HepG2 (cell line): Measurements from ENCODE around the gene L1CAM. TPM values are rescaled to one million over a fixed set of nuclear protein-coding genes. Genes with fewer than 3 reads are reported as not detected.

Experiments
- ATAC-seq: fragments of 200-7000 bp; cut with Tn5 transposase; 3 replicates; pipeline ENCODE4 v1.9.1; 2020; ENCODE audit warnings: mild to moderate bottlenecking, moderate library complexity
- BruUV-seq: library from RNA; stranded (reverse); fragments of 400-500 nt; replicated peaks from 2 replicates; lab custom pipeline; 2021; lab: Mats Ljungman, UMichigan
- CTCF ChIA-PET: fragments of 300-600 bp; formaldehyde crosslinking; extraction: SDS; loops from one replicate; lab custom pipeline; 2021; ENCODE audit warnings: low total read pairs, inconsistent platforms, low intra/inter-chr PET ratio; lab: Yijun Ruan, JAX
- POLR2A ChIA-PET: fragments of 350-600 bp; sonication (Branson Sonifier 250); formaldehyde crosslinking; loops from one replicate; lab custom pipeline; 2020; ENCODE audit warnings: antibody characterized with exemption, inconsistent platforms; lab: Yijun Ruan, JAX
- DNase-seq: peaks from one replicate; pipeline ENCODE4 v3.0.0-alpha.2; 2015; ENCODE audit warnings: low spot score
- FAIRE-seq: peaks from 3 replicates; lab custom pipeline; 2011; peaks lifted over from hg19 to GRCh38; lab: Jason Lieb, UNC
- H2AFZ ChIP-seq: one replicate; pipeline ENCODE4 v1.6.1; 2011; ENCODE audit warnings: low read length, inconsistent platforms
- H3K27ac ChIP-seq: fragments of 300-600 bp; 3 replicates; pipeline ENCODE4 v1.8.0; 2011; ENCODE audit warnings: mixed run types, mild to moderate bottlenecking, mixed read lengths, low read length, inconsistent platforms; ENCODE audit not compliant: insufficient read depth; ENCODE audit errors: extremely low read length
- H3K27me3 ChIP-seq, 2 experiments: fragments of 200-600 bp in 1 of 2; 2 replicates in 1 of 2; 3 replicates in 1 of 2; pipeline versions ENCODE4 v1.6.0 to v1.8.0; 2011; ENCODE audit warnings: low read length in 2 of 2, mild to moderate bottlenecking in 2 of 2, moderate library complexity in 2 of 2, inconsistent platforms in 1 of 2; ENCODE audit not compliant: insufficient read depth in 2 of 2, control insufficient read depth in 1 of 2
- H3K36me3 ChIP-seq, 2 experiments: fragments of 200-600 bp in 1 of 2; replicated peaks in 1 of 2; 2 replicates in 1 of 2; 3 replicates in 1 of 2; pipeline versions ENCODE4 v1.5.1 to v1.8.0; 2011; ENCODE audit warnings: low read length in 2 of 2, inconsistent platforms in 1 of 2; ENCODE audit not compliant: insufficient read depth in 2 of 2, control insufficient read depth in 1 of 2
- H3K4me1 ChIP-seq: 2 replicates; pipeline ENCODE4 v1.5.1; 2012; ENCODE audit warnings: low read length, inconsistent platforms; ENCODE audit not compliant: insufficient read depth
- H3K4me2 ChIP-seq: 2 replicates; pipeline ENCODE4 v1.6.0; 2011; ENCODE audit warnings: low read depth, low read length, inconsistent platforms
- H3K4me3 ChIP-seq, 3 experiments: fragments of 200-600 bp in 1 of 3; sonication (generic), shearing (Covaris generic) in 1 of 3; replicated peaks in 1 of 3; 2 replicates each; pipeline ENCODE4 v1.5.1; 2011 to 2016; ENCODE audit warnings: low read length in 3 of 3, inconsistent platforms in 2 of 3, low read depth in 2 of 3, mild to moderate bottlenecking in 2 of 3, control low read depth in 1 of 3, mixed read lengths in 1 of 3; ENCODE audit not compliant: insufficient read depth in 1 of 3
- H3K79me2 ChIP-seq: one replicate; pipeline ENCODE4 v1.6.1; 2011; ENCODE audit warnings: low read length, inconsistent platforms; ENCODE audit not compliant: insufficient read depth
- H3K9ac ChIP-seq: 2 replicates; pipeline ENCODE4 v1.6.0; 2011; ENCODE audit warnings: mild to moderate bottlenecking, low read depth, low read length, inconsistent platforms; ENCODE audit not compliant: insufficient read depth
- H3K9me3 ChIP-seq: 2 replicates; pipeline ENCODE4 v1.5.1; 2012; ENCODE audit warnings: mild to moderate bottlenecking, low read length
- H4K20me1 ChIP-seq: 2 replicates; pipeline ENCODE4 v1.6.0; 2011; ENCODE audit warnings: inconsistent platforms, mild to moderate bottlenecking, low read length, moderate library complexity; ENCODE audit not compliant: insufficient read depth
- ARNT2 ChIP-seq: sonication (generic); formaldehyde crosslinking; IDR thresholded peaks from 2 replicates; pipeline ENCODE4 v1.8.0; 2022; ENCODE audit warnings: mild to moderate bottlenecking, low read depth, missing genetic modification reagents, moderate library complexity
- HMG20B ChIP-seq: conservative IDR thresholded peaks from 2 replicates; pipeline ENCODE4 v1.6.1; 2016; ENCODE audit warnings: missing genetic modification reagents, missing compliant biosample characterization
- KAT8 ChIP-seq: IDR thresholded peaks from 2 replicates; pipeline ENCODE4 v1.6.1; 2016; ENCODE audit warnings: missing genetic modification reagents, missing compliant biosample characterization
- KDM3A ChIP-seq: IDR thresholded peaks from 2 replicates; pipeline ENCODE4 v1.6.1; 2018; ENCODE audit warnings: low read depth, missing compliant biosample characterization
- MEIS1 ChIP-seq: sonication (generic); formaldehyde crosslinking; IDR thresholded peaks from 2 replicates; pipeline ENCODE4 v1.9.0; 2021; ENCODE audit warnings: mild to moderate bottlenecking, missing genetic modification reagents, moderate library complexity, borderline replicate concordance
- MYC ChIP-seq: sonication (generic); formaldehyde crosslinking; IDR thresholded peaks from 2 replicates; pipeline ENCODE4 v1.9.0; 2021; ENCODE audit warnings: missing genetic modification reagents, borderline replicate concordance
- REST ChIP-seq, 2 experiments: IDR thresholded peaks; 2 replicates each; pipeline ENCODE4 v1.6.1; 2011 to 2012; ENCODE audit warnings: low read length in 2 of 2, borderline replicate concordance in 1 of 2, low read depth in 1 of 2, mild to moderate bottlenecking in 1 of 2, moderate library complexity in 1 of 2
- THAP8 ChIP-seq: sonication (generic); formaldehyde crosslinking; IDR thresholded peaks from 2 replicates; pipeline ENCODE4 v1.5.1; 2020; ENCODE audit warnings: missing genetic modification reagents, mild to moderate bottlenecking, borderline replicate concordance
- ZBTB43 ChIP-seq: sonication (generic); formaldehyde crosslinking; conservative IDR thresholded peaks from 2 replicates; pipeline ENCODE4 v1.4.0; 2020; ENCODE audit warnings: missing genetic modification reagents
- ZFP36 ChIP-seq: fragments of 150-350 bp; IDR thresholded peaks from 2 replicates; pipeline ENCODE4 v1.6.1; 2018; ENCODE audit warnings: borderline replicate concordance, low read length, low read depth; ENCODE audit not compliant: partially characterized antibody
- ZFYVE20 ChIP-seq: sonication (generic); formaldehyde crosslinking; IDR thresholded peaks from 2 replicates; pipeline ENCODE4 v1.8.0; 2023; ENCODE audit warnings: low read depth, mild to moderate bottlenecking, moderate library complexity, missing genetic modification reagents, borderline replicate concordance
- ZKSCAN8 ChIP-seq: IDR thresholded peaks from 2 replicates; pipeline ENCODE4 v1.6.1; 2016; ENCODE audit warnings: borderline replicate concordance, missing genetic modification reagents, missing compliant biosample characterization
- ZNF281 ChIP-seq: sonication (generic); formaldehyde crosslinking; IDR thresholded peaks from 2 replicates; pipeline ENCODE4 v1.4.0; 2020; ENCODE audit warnings: missing genetic modification reagents, borderline replicate concordance
- WGBS: methylation state at CpG from one replicate; pipeline ENCODE4 v1.1.6; 2017; ENCODE audit warnings: low lambda C conversion rate; 5-methylcytosine and 5-hydroxymethylcytosine counted together
- in situ Hi-C: cut with HindIII; loops from 2 replicates; pipeline ENCODE4 v1.10.0; 2017; ENCODE audit warnings: low pct_unique_long_range_greater_than_20kb; ENCODE audit not compliant: extremely low pct_ligation_motif_present
- intact Hi-C: fragments of 100-400 bp; cut with micrococcal nuclease; formaldehyde crosslinking; loops from one replicate; pipeline ENCODE4 v1.10.0; 2022; ENCODE audit not compliant: unreplicated experiment
- polyA plus RNA-seq, 8 experiments: library from polyadenylated mRNA; depleted of rRNA in 3 of 8; stranded (reverse) in 7 of 8; unstranded in 1 of 8; fragments of >200 nt; fragmentation: Illumina TruSeq in 4 of 8; extraction: Trizol in 4 of 8; gene quantifications; 2 replicates each; pipeline versions ENCODE4 v1.2.1 to v1.2.3, GENCODE V29; 2011 to 2016; ENCODE audit warnings: low read depth in 4 of 8, missing spikeins in 1 of 8, mixed read lengths in 1 of 8; ENCODE audit not compliant: insufficient read depth in 1 of 8
- total RNA-seq, 5 experiments: library from RNA; depleted of rRNA; stranded (reverse); fragments of >200 nt; fragmentation: Illumina TruSeq; extraction: Trizol; gene quantifications; 2 replicates each; pipeline ENCODE4 v1.2.3, GENCODE V29; 2016; ENCODE audit warnings: low read depth in 1 of 5

The L1CAM gene
- total and polyA plus RNA-seq, 2 of the 13 experiments (the other 11 are each of a cell fraction or from before 2014, with no cell fraction given) = 1.4 to 2.0 TPM

- TF ChIP-seq ARNT2 (CRISPR knock-in tag) = 0 out of 2 replicates have a peak, but pooled peaks have one; percentile 16
- TF ChIP-seq REST (IDR thresholded peaks at IDR 0.05; ENCODE audit: borderline replicate concordance in 1 of 2, low read depth in 1 of 2, low read length in 2 of 2) = no peak
- TF ChIP-seq KDM3A (CRISPR knock-in tag) = no peak
Observed at GRCh38 chrX:153934148-153934761, 48.3 kb upstream of the L1CAM start (continued).

GRCh38 chrX:153933748-153934147 is 47.8 kb upstream of the L1CAM start:
- peak overlapping the region; percentile 78 for H3K9ac ChIP-seq
- no peak overlapping the region for H3K27ac ChIP-seq
- no peaks in the 10 kb centered on the region for H4K20me1 ChIP-seq
- no peak for ATAC-seq
- DNase-seq = no peak
- ChIA-PET POLR2A (no interaction called here), CTCF (no interaction called here)
- intact Hi-C loops (no loop called here), in situ Hi-C loops (no loop called here)
- no peaks in the 10 kb centered on the region for H3K9me3 ChIP-seq
- peak overlapping the region; percentile 67 to 81 (median 80) for H3K4me3 ChIP-seq
- FAIRE-seq = no peak
- H3K36me3 ChIP-seq = peaks cover 1 to 8% of the 10 kb centered on the region in 2 experiments; a peak in 1 of 5 replicates
- H3K4me1 ChIP-seq = peaks cover 18% of the 10 kb centered on the region
- no TSS peak for BruUV-seq
- peaks cover 9% of the 10 kb centered on the region for H3K79me2 ChIP-seq
- peak overlapping the region; percentile 76 for H3K4me2 ChIP-seq
- WGBS = 14% methylated on average over 3 of the region's 7 CpGs
- no peak overlapping the region for H2AFZ ChIP-seq
- no peaks in the 10 kb centered on the region for H3K27me3 ChIP-seq
- TF ChIP-seq KAT8 (CRISPR knock-in tag) = no peak
- TF ChIP-seq ZBTB43 (CRISPR knock-in tag) = no peak
- no peak for TF ChIP-seq HMG20B (CRISPR knock-in tag)
- TF ChIP-seq ZKSCAN8 (CRISPR knock-in tag) = no peak
- TF ChIP-seq ZNF281 = no peak
- TF ChIP-seq MEIS1 = no peak
- TF ChIP-seq MYC (CRISPR knock-in tag) = no peak
- TF ChIP-seq ZFP36 = no peak
- no peak for TF ChIP-seq THAP8 (CRISPR knock-in tag)
- TF ChIP-seq ZFYVE20 (CRISPR knock-in tag) = no peak
